Mucosa of descending colon (tissue), 3 donors: Measurements from ENCODE around the gene ITFG2. TPM values are rescaled to one million over a fixed set of nuclear protein-coding genes. Genes with fewer than 3 reads are reported as not detected.

Source experiments
- ATAC-seq: fragments of 200-7000 bp; cut with Tn5 transposase; one replicate; pipeline ENCODE4 v1.9.1; 2020; ENCODE audit warnings: mild to moderate bottlenecking, moderate library complexity
- DNase-seq, 3 donors: peaks; one replicate each; pipeline ENCODE4 v3.0.0-alpha.2; 2020
- H3K36me3 ChIP-seq: fragments of 200-600 bp; one replicate; pipeline ENCODE4 v1.8.0; 2021; ENCODE audit warnings: low read depth, mild to moderate bottlenecking
- H3K4me1 ChIP-seq: fragments of 200-600 bp; one replicate; pipeline ENCODE4 v1.8.0; 2021; ENCODE audit warnings: low read depth, mild to moderate bottlenecking
- H3K4me3 ChIP-seq: fragments of 200-600 bp; one replicate; pipeline ENCODE4 v1.8.0; 2021; ENCODE audit warnings: mild to moderate bottlenecking
- H3K9me3 ChIP-seq: fragments of 200-600 bp; one replicate; pipeline ENCODE4 v1.8.0; 2021; ENCODE audit warnings: mild to moderate bottlenecking
- CTCF ChIP-seq: fragments of 200-600 bp; IDR thresholded peaks from one replicate; pipeline ENCODE4 v1.8.0; 2022; ENCODE audit warnings: antibody characterized with exemption, mild to moderate bottlenecking
- intact Hi-C, 2 donors: fragments of 100-400 bp; cut with DNase I in 1 of 2; cut with micrococcal nuclease in 1 of 2; formaldehyde crosslinking; loops; one replicate each; pipeline versions ENCODE4 v1.11.0 to v1.11.1; 2022; cut with DNase I, micrococcal nuclease
- total RNA-seq, 3 donors: library from RNA; stranded (reverse); fragmentation: NEBNext Ultra II Directional in 2 of 3; extraction: Animal tissue kit (Norgen Biotek cat#: 25700) in 2 of 3; gene quantifications; one replicate each; pipeline versions ENCODE4 v1.2.1 to v1.2.4, GENCODE V29; 2021 to 2023
- donor health status: DM: no; HTN: no; CAD: no; lungs with moderate emphysema.
- donor health status: DM: no; HTN: no; CAD: no.
- donor health status: DM: no; HTN: yes; CAD: no.

The ITFG2 gene
- total RNA-seq, 3 donors from 2014 or later: 37.9 to 55.4 (median 38.0) TPM

GRCh38 chr12:2826721-2827515 is 14.4 kb downstream of the ITFG2 start:
- no peaks in the 10 kb centered on the region for H3K9me3 ChIP-seq
- no peaks in the 10 kb centered on the region for H3K4me1 ChIP-seq
- no peaks in the 10 kb centered on the region for H3K36me3 ChIP-seq
- DNase-seq (no peak), ATAC-seq (no peak)
- intact Hi-C loops: no loop called here
- no peak overlapping the region for H3K4me3 ChIP-seq
- no peak for TF ChIP-seq CTCF

GRCh38 chr12:2829275-2829674 is 16.8 kb downstream of the ITFG2 start:
- no peak for TF ChIP-seq CTCF
- Histone ChIP-seq H3K4me1 (no peaks in the 10 kb centered on the region), H3K9me3 (no peaks in the 10 kb centered on the region), H3K4me3 (no peak overlapping the region), H3K36me3 (no peaks in the 10 kb centered on the region)
- intact Hi-C loops: no loop called here
- DNase-seq (no peak), ATAC-seq (peak; percentile 68)

DNA sequence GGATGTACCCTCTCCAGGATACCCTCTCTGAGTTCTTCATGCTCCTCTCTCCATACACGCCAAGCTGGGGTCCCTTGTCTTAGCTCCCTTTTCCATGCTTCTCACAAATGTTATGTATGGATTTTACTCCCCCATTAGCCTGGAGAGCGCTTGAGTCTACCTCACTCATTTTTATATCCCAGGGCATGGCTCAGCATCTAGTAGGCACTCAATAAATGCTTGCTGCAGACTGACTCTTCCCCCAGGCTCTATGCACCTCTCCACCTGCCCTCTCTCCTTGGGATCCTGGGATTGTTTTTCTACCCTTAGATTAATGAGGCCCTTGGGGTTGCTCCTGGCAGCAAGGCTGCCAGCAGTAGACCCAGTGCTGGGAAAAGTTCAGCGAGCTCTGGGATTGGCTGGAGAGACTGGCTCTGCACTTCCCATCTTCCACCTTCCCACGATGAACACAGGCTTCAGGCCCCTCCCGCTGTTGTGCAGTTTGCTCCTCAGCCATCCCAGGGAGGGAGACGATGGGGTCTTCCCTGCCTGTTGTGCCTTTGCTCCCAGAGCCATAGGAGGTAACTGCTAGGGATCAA is 20.2 kb downstream of the ITFG2 start:
- intact Hi-C loops: no loop called here
- Histone ChIP-seq H3K9me3 (no peaks in the 10 kb centered on the region), H3K4me3 (no peak overlapping the region), H3K4me1 (no peaks in the 10 kb centered on the region), H3K36me3 (no peaks in the 10 kb centered on the region)
- no peak for TF ChIP-seq CTCF
- DNase-seq: no peak
- ATAC-seq: no peak

DNA sequence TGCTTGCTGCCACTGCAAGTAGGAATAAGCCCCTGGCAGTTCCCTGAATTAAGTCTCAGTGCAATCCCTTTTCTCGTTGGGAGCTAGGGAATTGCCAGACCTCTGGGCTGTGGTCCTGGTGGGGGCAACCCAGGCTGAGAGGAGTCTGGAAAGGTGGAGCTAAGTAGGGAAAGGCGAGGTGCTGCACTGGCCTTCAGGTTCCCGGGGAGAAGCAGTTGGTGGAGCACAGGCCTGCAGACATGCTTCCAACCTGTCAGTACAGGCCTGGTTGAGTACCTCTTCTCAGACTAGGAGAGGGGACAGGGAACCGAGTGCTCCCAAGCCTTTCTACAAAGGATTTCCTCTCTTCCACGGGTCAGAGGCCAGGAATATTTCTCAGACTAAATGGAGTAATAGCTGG is 20.9 kb downstream of the ITFG2 start:
- no peak overlapping the region for H3K4me3 ChIP-seq
- H3K4me1 ChIP-seq: no peaks in the 10 kb centered on the region
- intact Hi-C loops: no loop called here
- H3K9me3 ChIP-seq: no peaks in the 10 kb centered on the region
- ATAC-seq (no peak), DNase-seq (no peak)
- TF ChIP-seq CTCF: no peak
- no peaks in the 10 kb centered on the region for H3K36me3 ChIP-seq

GRCh38 chr12:2833810-2834209 is 21.3 kb downstream of the ITFG2 start:
- no peaks in the 10 kb centered on the region for H3K9me3 ChIP-seq
- H3K4me3 ChIP-seq: no peak overlapping the region
- intact Hi-C loops: no loop called here
- DNase-seq (no peak), ATAC-seq (no peak)
- no peaks in the 10 kb centered on the region for H3K4me1 ChIP-seq
- no peak for TF ChIP-seq CTCF
- H3K36me3 ChIP-seq: no peaks in the 10 kb centered on the region
